Prostate gland (tissue), 2 donors: ENCODE data around the gene TRPT1. TPM values are rescaled to one million over a fixed set of nuclear protein-coding genes. Genes with fewer than 3 reads are reported as not detected.

Experiments
- DNase-seq: peaks from one replicate; pipeline ENCODE4 v3.0.0-alpha.2; 2019; ENCODE audit warnings: low spot score
- H3K27ac ChIP-seq, 2 donors: fragments of 200-600 bp; sonication (generic); 2 replicates each; pipeline ENCODE4 v1.5.1; 2017 to 2019
- H3K27me3 ChIP-seq: fragments of 200-600 bp; sonication (generic); replicated peaks from 2 replicates; pipeline ENCODE4 v1.5.1; 2019; ENCODE audit not compliant: insufficient read depth
- H3K36me3 ChIP-seq, 2 donors: fragments of 200-600 bp; sonication (generic); 1 replicate in 1 of 2; 2 replicates in 1 of 2; pipeline versions ENCODE4 v1.5.1 to v1.8.1; 2017 to 2019
- H3K4me1 ChIP-seq: fragments of 200-600 bp; sonication (generic); replicated peaks from 2 replicates; pipeline ENCODE4 v1.5.1; 2019
- H3K4me3 ChIP-seq, 2 donors: fragments of 200-600 bp; sonication (generic); 2 replicates each; pipeline ENCODE4 v1.5.1; 2017 to 2019
- H3K9me3 ChIP-seq: fragments of 200-600 bp; sonication (generic); 2 replicates; pipeline ENCODE4 v1.5.1; 2017
- CTCF ChIP-seq, 4 experiments: fragments of 200-600 bp in 2 of 4; fragments of 450-650 bp in 2 of 4; sonication (generic) in 2 of 4; IDR thresholded peaks; 1 replicate in 3 of 4; 2 replicates in 1 of 4; pipeline ENCODE4 v1.5.1; 2016 to 2019; ENCODE audit warnings: antibody characterized with exemption in 4 of 4, mild to moderate bottlenecking in 2 of 4, moderate library complexity in 2 of 4
- POLR2A ChIP-seq: fragments of 450-650 bp; IDR thresholded peaks from one replicate; pipeline ENCODE4 v1.6.1; 2016; ENCODE audit warnings: antibody characterized with exemption, mild to moderate bottlenecking
- POLR2AphosphoS5 ChIP-seq: sonication (generic); formaldehyde crosslinking; IDR thresholded peaks from one replicate; pipeline ENCODE4 v1.6.1; 2017; ENCODE audit warnings: antibody characterized with exemption
- WGBS: methylation state at CpG from one replicate; pipeline ENCODE4 v1.1.5; 2018; 5-methylcytosine and 5-hydroxymethylcytosine counted together
- intact Hi-C: fragments of 100-400 bp; cut with DNase I; formaldehyde crosslinking; loops from one replicate; pipeline ENCODE4 v1.14.2; 2022
- total RNA-seq, 2 donors: library from RNA; depleted of rRNA; stranded (reverse); fragments of >200 nt; gene quantifications; one replicate each; pipeline ENCODE4 v1.1.0, GENCODE V29; 2016

Gene TRPT1
- total RNA-seq, 2 donors from 2014 or later = 63.6 to 87.7 TPM

GRCh38 chr11:64265176-64266160 lies 39.5 kb upstream of the TRPT1 start:
- 94% methylated on average over 34 of the region's 35 CpGs for WGBS
- H3K36me3 ChIP-seq = peaks cover 0 to 7% of the 10 kb centered on the region in 2 donors
- intact Hi-C loops = no loop called here

GRCh38 chr11:64264371-64264852 lies 38.4 kb upstream of the TRPT1 start:
- no peak for DNase-seq
- H3K27me3 ChIP-seq = no peaks in the 10 kb centered on the region
- intact Hi-C loops = no loop called here
- H3K36me3 ChIP-seq = peaks cover 0 to 7% of the 10 kb centered on the region in 2 donors
- peaks cover 8% of the 10 kb centered on the region for H3K4me1 ChIP-seq
- no peak overlapping the region for H3K4me3 ChIP-seq
- 80% methylated on average over 10 of the region's 10 CpGs for WGBS
- H3K27ac ChIP-seq = no peak overlapping the region
- TF ChIP-seq POLR2AphosphoS5 (no peak), POLR2A (no peak)
- H3K9me3 ChIP-seq = no peaks in the 10 kb centered on the region

More at GRCh38 chr11:64265176-64266160, 39.5 kb upstream of the TRPT1 start:
- Histone ChIP-seq H3K4me1 (peaks cover 8% of the 10 kb centered on the region), H3K27me3 (no peaks in the 10 kb centered on the region), H3K4me3 (no peak overlapping the region), H3K27ac (no peak overlapping the region), H3K9me3 (no peaks in the 10 kb centered on the region)
- DNase-seq = no peak
- TF ChIP-seq CTCF (IDR thresholded peaks at IDR 0.05) = no peak
- no peak for TF ChIP-seq POLR2AphosphoS5
- no peak for TF ChIP-seq POLR2A

- peaks cover 0 to 11% of the 10 kb centered on the region in 2 donors for H3K36me3 ChIP-seq
- H3K27ac ChIP-seq = no peak overlapping the region
- WGBS = 90% methylated on average over 8 of the region's 8 CpGs
- H3K27me3 ChIP-seq = no peaks in the 10 kb centered on the region
- no peak for DNase-seq
- H3K4me1 ChIP-seq = peaks cover 6% of the 10 kb centered on the region
- no peaks in the 10 kb centered on the region for H3K9me3 ChIP-seq
- H3K4me3 ChIP-seq = no peak overlapping the region
- TF ChIP-seq CTCF (IDR thresholded peaks at IDR 0.05) = no peak
- TF ChIP-seq POLR2AphosphoS5 = no peak
- no peak for TF ChIP-seq POLR2A
- intact Hi-C loops = no loop called here
Observed at GRCh38 chr11:64263947-64264317, 37.9 kb upstream of the TRPT1 start.

GRCh38 chr11:64263021-64263946 lies 37.3 kb upstream of the TRPT1 start:
- H3K27me3 ChIP-seq = no peaks in the 10 kb centered on the region
- no peak for TF ChIP-seq POLR2AphosphoS5
- no peak for TF ChIP-seq POLR2A
- no peak for TF ChIP-seq CTCF (IDR thresholded peaks at IDR 0.05)
- no peaks in the 10 kb centered on the region for H3K9me3 ChIP-seq
- peaks cover 0 to 18% of the 10 kb centered on the region in 2 donors for H3K36me3 ChIP-seq
- H3K4me1 ChIP-seq = no peaks in the 10 kb centered on the region
- intact Hi-C loops = no loop called here
- H3K27ac ChIP-seq = no peak overlapping the region
- WGBS = 86% methylated on average over 29 of the region's 29 CpGs
- no peak for DNase-seq
- no peak overlapping the region for H3K4me3 ChIP-seq
